Mammary epithelial cell (primary cell): Measurements from ENCODE around the gene TALDO1.

Experiments
- CTCF ChIP-seq, 2 donors: IDR thresholded peaks in 1 of 2; conservative IDR thresholded peaks in 1 of 2; 2 replicates each; pipeline ENCODE4 v1.5.1; 2011 to 2012; ENCODE audit warnings: inconsistent platforms in 2 of 2, low read length in 2 of 2, mild to moderate bottlenecking in 2 of 2, control low read depth in 1 of 2, low read depth in 1 of 2; ENCODE audit not compliant: insufficient read depth in 1 of 2; ENCODE audit errors: extremely low read depth in 1 of 2
- EZH2 ChIP-seq: IDR thresholded peaks from 2 replicates; pipeline ENCODE4 v1.6.1; 2012; ENCODE audit warnings: low read length, inconsistent platforms, borderline replicate concordance

GRCh38 chr11:714436-714835 is 32.8 kb upstream of the TALDO1 start:
- TF ChIP-seq CTCF (conservative IDR thresholded peaks at IDR 0.05 in 1 of 2, IDR thresholded peaks at IDR 0.05 in 1 of 2; ENCODE audit: extremely low read depth in 1 of 2, insufficient read depth in 1 of 2, low read depth in 1 of 2, low read length in 2 of 2), result no peak
- no peak for TF ChIP-seq EZH2
